ENCODE results near the gene RASA4.
"Not testable (repeated sequence)": the region's sequence is repeated elsewhere in the genome, so short reads cannot be mapped to it uniquely, and the experiment has no call there.

RASA4 gene

DNA sequence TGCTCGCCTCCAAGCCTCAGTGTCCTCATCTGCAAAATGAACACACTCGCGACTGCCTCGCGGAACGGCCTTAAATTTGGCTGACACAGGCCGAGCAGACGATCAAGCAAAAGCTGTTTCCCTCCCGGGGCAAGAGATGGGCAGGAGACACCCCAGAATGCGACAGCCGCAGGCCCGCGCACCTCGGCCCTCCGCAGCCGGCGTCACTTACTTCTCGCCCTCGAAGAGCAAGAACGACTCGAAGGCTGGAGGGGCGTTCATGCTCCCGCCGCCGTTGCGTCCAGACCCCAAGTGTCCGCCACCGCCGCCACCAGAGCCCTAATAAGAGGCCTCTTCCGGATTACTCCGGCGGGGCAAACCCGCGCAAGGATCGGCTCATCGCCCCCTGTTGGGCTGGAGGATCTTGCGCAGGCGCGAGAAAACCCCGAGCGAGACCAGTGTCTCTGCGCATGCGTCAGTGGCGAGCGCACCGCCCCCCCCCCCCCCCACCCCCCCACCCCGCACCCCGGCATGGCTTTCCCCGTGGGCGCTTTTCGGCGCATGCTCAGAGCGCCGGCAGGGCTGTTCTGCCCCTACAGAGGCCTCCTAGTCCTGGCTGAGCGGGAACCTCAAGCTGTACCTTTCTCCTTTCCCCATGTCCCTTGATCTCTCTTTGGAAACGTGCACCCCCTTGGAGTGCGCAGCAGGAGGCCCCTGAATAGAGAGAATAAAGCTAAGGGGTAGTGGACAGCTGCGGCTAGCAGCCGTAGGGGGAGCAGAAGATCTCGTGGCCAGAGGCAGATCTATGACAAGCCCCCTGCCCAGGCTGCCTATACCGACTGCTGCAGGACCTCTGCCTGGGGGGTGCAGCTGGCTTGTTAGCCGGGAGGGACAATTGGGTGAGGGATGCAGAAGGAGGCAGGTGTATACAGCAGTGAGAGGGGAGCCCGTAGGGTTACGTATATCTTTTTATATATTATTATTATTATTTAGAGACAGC lies 44.0 kb downstream of the RASA4 start, which contains the start of gene POLR2J3:
POLR2J3 (minus strand) TSS at position 323 of the 979 bp plus-strand sequence; CDS start at position 261, 62 bp downstream.
- H3K4me3 ChIP-seq (ENCODE audit: low read depth, low read length) = peak within 1 kb of the TSS; percentile 56
- peak; percentile 66 for TF ChIP-seq CTCF (IDR thresholded peaks at IDR 0.05; ENCODE audit: borderline replicate concordance, insufficient read depth, low read depth, low read length)

- H3K4me3 ChIP-seq (ENCODE audit: low read depth, low read length) = not testable (repeated sequence)
Measured at GRCh38 chr7:102568620-102569019, 47.9 kb downstream of the RASA4 start.

- H3K4me3 ChIP-seq (ENCODE audit: low read depth, low read length) = not testable (repeated sequence)
Measured at GRCh38 chr7:102550808-102551422, 65.6 kb downstream of the RASA4 start, which contains the start of gene SPDYE2. Gene SPDYE2 (plus strand): TSS chr7:102551226. CDS start chr7:102553256, 2,030 bp downstream.

GRCh38 chr7:102546353-102546752 lies 70.2 kb downstream of the RASA4 start:
- H3K4me3 ChIP-seq (ENCODE audit: low read depth, low read length) = not testable (repeated sequence)

DNA sequence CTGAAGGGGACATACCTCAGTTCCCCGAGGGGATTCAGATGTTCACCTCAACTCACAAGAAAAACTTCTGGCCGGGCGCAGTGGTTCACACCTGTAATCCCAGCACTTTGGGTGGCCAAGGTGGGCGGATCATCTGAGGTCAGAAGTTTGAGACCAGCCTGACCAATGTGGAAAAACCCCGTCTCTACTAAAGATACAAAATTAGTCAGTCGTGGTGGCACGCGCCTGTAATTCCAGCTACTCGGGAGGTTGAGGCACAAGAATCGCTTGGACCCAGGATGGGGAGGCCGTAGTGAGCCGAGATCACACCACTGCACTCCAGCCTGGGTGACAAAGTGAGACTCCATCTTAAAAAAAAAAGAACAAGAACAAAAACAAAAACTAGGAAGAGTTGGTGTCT lies 71.3 kb downstream of the RASA4 start:
- H3K4me3 ChIP-seq (ENCODE audit: low read depth, low read length) = not testable (repeated sequence)

DNA sequence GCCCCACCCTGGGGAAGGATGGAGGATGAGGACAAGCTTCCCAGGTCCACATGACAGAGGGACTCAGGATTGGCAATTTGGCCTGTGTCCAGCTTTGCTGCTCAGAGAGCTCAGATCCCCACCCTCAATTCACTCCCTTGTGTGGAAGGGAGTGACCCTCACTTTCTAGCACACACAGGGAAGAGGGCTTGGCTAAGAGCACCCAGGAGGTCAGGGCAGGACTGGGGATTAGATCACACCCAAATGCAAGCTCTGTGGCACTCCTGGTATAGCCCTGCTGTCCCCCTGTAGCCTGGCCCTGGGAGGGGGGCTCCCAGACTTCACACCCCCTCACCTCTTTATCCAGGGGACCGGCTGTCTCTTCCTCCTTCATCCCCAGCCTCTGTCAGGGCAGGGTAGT lies 72.2 kb downstream of the RASA4 start:
- H3K4me3 ChIP-seq (ENCODE audit: low read depth, low read length) = not testable (repeated sequence)

DNA sequence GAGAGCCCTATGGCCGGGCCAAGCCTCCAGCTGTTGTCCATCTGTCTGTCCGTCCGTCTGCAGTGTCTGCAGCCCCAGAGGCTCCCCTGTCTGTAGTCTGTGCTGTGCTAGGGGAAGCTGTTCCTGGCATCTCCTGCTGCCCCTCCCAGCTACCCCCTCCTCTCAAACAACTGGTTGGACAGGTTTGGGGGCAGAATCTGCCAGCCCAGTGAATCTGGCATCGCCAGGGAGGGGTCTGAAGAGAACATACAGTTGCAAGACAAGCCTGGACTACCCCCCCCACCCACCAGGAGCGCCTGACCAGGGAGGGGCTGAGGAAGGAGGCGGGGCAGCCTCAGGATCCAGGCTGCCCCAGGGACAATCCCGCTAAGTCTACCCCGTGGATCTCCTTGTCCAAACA lies 73.0 kb downstream of the RASA4 start, which contains the start of gene UPK3BL2:
UPK3BL2 (minus strand) TSS at position 101 of the 400 bp plus-strand sequence; CDS start at position 41, 60 bp downstream.
- H3K4me3 ChIP-seq (ENCODE audit: low read depth, low read length) = not testable (repeated sequence)

DNA sequence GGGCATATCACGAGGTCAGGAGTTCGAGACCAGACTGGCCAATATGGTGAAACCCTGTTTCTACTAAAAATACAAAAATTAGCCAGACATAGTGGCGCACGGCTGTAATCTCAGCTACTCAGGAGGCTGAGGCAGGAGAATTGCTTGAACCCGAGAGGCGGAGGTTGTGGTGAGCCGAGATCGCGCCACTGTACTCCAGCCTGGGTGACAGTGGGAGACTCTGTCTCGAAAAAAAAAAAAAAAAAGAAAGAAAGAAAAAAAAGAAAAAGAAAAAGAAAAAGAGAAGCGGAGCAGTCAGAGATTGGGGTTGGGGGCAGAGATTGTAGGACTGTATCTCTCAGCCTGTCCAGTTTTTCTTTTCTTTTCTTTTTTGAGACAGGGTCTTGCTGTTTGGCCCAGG lies 73.8 kb downstream of the RASA4 start:
- H3K4me3 ChIP-seq (ENCODE audit: low read depth, low read length) = not testable (repeated sequence)

GRCh38 chr7:102542083-102542482 lies 74.5 kb downstream of the RASA4 start:
- H3K4me3 ChIP-seq (ENCODE audit: low read depth, low read length) = not testable (repeated sequence)

DNA sequence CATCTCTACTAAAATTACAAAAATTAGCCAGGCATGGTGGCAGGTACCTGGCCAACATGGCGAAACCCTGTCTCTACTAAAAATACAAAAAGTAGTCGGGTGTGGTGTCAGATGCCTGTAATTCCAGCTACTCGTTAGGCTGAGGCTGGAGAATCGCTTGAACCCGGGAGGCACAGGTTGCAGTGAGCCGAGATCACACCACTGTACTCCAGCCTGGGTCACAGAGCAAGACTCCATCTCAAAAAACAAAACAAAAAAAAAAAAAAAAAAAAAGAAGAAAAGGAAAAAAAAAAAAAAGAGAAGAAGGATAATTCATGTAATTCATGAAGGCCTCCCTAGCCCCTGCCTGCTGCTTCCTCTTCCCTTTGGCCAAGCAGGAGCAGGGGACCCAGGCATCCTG lies 76.0 kb downstream of the RASA4 start:
- H3K4me3 ChIP-seq (ENCODE audit: low read depth, low read length) = not testable (repeated sequence)

GRCh38 chr7:102535062-102535615 lies 81.4 kb downstream of the RASA4 start:
- not testable (repeated sequence) for H3K4me3 ChIP-seq (ENCODE audit: low read depth, low read length)

DNA sequence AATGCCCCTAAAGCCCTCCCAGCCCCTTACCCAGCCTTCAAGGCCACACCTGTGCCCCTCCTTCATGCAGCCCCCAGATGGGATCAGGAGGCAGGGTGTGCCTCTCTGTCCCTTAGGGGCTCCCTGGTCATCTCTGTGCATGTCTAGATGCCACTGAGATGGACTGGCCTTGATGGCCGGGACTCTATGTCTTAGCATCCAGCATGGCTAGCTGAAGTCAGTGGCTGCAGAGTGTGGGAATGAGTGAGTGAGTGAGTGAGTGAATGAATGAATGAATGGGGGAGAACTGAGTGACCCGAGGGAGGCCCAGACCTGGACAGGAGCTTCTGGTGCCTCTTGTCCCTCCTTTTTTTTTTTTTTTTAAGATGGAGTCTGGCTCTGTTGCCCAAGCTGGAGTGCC lies 84.4 kb downstream of the RASA4 start:
- not testable (repeated sequence) for H3K4me3 ChIP-seq (ENCODE audit: low read depth, low read length)

- not testable (repeated sequence) for H3K4me3 ChIP-seq (ENCODE audit: low read depth, low read length)
Measured at GRCh38 chr7:102531583-102531982, 85.0 kb downstream of the RASA4 start.

GRCh38 chr7:102527822-102528793 lies 88.4 kb downstream of the RASA4 start:
- H3K4me3 ChIP-seq (ENCODE audit: low read depth, low read length) = not testable (repeated sequence)

DNA sequence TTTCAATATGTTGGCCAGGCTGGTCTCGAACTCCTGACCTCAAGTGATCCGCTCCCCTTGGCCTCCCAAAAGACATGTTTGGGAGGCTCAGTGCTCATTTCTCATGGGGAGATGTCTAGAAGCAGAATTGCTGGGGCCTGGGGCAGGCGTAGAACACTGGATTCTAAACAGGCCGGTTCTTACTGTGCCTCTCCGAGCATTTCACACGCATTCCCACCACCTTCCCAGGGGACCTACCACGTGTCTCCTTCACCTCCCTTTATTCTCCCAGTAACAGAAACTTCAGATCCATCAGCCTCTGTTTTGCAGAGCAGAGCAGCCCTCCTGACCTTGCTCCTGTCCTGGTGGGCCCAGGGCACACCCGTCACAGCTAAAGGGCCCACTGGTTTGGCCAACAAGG lies 89.4 kb downstream of the RASA4 start:
- not testable (repeated sequence) for H3K4me3 ChIP-seq (ENCODE audit: low read depth, low read length)

- H3K4me3 ChIP-seq (ENCODE audit: low read depth, low read length) = not testable (repeated sequence)
Measured at GRCh38 chr7:102524803-102525202, 91.8 kb downstream of the RASA4 start.
